Thyroid gland (tissue), 4 donors: ENCODE results near the gene GSG1L.

ENCODE experiments used
- POLR2A ChIP-seq, 2 donors: fragments of 450-650 bp; IDR thresholded peaks; one replicate each; pipeline ENCODE4 v1.6.1; 2017; ENCODE audit warnings: antibody characterized with exemption in 2 of 2, mild to moderate bottlenecking in 2 of 2, moderate library complexity in 1 of 2
- TF ChIP-seq, protein P1 (sequence below), 6 experiments: fragments of 200-600 bp in 3 of 6; fragments of 450-650 bp in 3 of 6; sonication (generic) in 3 of 6; IDR thresholded peaks; one replicate each; pipeline ENCODE4 v1.5.1; 2016 to 2019; ENCODE audit warnings: antibody characterized with exemption in 6 of 6, mild to moderate bottlenecking in 2 of 6, inconsistent platforms in 1 of 6, moderate library complexity in 1 of 6

GRCh38 chr16:28087140-28087660 lies 23.7 kb upstream of the GSG1L start:
- TF ChIP-seq POLR2A (IDR thresholded peaks at IDR 0.05) = no peak
- TF ChIP-seq, protein P1, sequence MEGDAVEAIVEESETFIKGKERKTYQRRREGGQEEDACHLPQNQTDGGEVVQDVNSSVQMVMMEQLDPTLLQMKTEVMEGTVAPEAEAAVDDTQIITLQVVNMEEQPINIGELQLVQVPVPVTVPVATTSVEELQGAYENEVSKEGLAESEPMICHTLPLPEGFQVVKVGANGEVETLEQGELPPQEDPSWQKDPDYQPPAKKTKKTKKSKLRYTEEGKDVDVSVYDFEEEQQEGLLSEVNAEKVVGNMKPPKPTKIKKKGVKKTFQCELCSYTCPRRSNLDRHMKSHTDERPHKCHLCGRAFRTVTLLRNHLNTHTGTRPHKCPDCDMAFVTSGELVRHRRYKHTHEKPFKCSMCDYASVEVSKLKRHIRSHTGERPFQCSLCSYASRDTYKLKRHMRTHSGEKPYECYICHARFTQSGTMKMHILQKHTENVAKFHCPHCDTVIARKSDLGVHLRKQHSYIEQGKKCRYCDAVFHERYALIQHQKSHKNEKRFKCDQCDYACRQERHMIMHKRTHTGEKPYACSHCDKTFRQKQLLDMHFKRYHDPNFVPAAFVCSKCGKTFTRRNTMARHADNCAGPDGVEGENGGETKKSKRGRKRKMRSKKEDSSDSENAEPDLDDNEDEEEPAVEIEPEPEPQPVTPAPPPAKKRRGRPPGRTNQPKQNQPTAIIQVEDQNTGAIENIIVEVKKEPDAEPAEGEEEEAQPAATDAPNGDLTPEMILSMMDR (IDR thresholded peaks at IDR 0.05) = no peak
